ENCODE results near the gene PARD3B.

PARD3B gene

DNA sequence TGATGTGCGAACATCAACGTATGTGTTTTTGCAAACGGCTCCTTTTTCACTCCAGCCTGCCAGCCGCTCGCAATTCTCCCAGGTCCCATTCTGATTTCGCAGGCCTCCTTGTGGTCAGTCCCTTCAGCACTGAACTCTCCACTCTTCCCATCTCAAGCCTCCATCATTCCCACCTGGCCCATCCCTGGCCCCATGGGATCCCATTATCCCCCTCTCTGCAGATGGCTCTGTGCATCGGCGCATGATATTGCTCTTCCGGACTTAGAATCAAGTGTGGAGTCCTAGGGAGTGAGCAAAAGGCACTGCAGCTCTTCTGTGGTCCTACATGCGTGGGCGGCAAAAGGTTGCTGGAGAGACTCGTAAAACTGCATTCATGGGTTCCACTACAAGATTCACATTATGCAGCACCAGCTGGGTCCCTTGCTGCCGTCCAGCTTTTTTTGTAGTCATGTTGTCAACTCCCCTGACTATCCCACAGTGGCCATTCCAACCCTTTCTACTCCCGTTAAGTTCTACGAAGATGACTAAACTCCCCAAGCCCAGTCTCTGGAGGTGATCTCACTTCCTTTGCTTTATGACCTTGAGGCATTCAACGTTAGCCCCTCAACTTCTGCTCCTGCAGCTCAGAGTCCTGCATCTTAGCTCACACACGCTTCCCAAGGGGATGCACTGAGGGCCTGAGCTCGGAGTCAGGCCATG is 1011.7 kb downstream of the PARD3B start:
- TF ChIP-seq CTCF (conservative IDR thresholded peaks at IDR 0.05; ENCODE audit: low read depth) = no peak

DNA sequence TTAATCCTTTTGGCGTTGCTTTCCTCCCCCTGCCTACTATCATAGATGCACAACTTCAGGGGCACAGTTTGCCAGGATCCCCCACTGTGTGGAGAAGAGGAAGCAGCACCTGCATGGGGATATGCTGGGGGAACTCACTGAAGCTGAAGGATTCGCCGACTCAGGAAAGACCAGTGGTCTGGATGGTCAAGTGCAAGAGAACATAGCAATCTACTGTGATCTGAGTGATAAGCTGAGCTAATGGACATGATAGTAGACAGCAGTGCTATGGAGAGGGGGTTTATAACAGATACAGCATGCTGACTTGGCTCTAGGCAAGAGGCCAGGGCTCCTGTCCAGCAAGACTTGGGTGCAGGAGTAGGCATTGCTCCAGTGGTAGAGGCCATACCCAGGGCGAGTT is 1012.6 kb downstream of the PARD3B start:
- CTCF ChIA-PET = no interaction called here
- no peak for TF ChIP-seq CTCF (conservative IDR thresholded peaks at IDR 0.05; ENCODE audit: low read depth)
- no peak overlapping the region for H3K27ac ChIP-seq
- DNase-seq (ENCODE audit: low spot score) = no peak
- POLR2A ChIA-PET (ENCODE audit: low non-redundant PET) = no interaction called here

More for the DNA sequence above, 1011.7 kb downstream of the PARD3B start:
- ChIA-PET POLR2A (ENCODE audit: low non-redundant PET) (no interaction called here), CTCF (no interaction called here)
- H3K27ac ChIP-seq = no peak overlapping the region
- no peak for DNase-seq (ENCODE audit: low spot score)

DNA sequence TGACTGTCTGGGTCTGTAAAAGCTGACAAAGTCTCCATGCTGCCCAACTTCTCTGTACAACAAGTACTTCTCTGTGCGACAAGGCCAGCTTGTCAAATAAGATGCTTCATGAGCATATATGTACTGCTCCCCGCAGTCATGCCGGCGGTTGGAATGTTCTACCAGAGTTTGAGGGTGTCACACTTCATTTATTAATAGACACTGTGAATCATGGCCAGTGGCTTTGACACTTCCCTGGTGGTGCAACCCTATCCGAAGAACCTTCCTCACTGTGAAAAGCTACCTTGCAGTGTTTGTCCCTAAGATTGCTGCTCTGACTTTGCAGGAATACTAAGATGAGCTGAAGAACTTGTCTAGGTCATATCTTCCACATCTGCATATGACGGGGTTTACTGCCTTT is 1016.2 kb downstream of the PARD3B start:
- TF ChIP-seq CTCF (conservative IDR thresholded peaks at IDR 0.05; ENCODE audit: low read depth) = no peak
- DNase-seq (ENCODE audit: low spot score) = no peak
- ChIA-PET CTCF (no interaction called here), POLR2A (ENCODE audit: low non-redundant PET) (no interaction called here)
- no peak overlapping the region for H3K27ac ChIP-seq

- ChIA-PET POLR2A (ENCODE audit: low non-redundant PET) (no interaction called here), CTCF (no interaction called here)
- DNase-seq (ENCODE audit: low spot score) = no peak
- no peak for TF ChIP-seq CTCF (conservative IDR thresholded peaks at IDR 0.05; ENCODE audit: low read depth)
- no peak overlapping the region for H3K27ac ChIP-seq
These were observed 1018.4 kb downstream of the PARD3B start for GRCh38 chr2:205563646-205564045.

DNA sequence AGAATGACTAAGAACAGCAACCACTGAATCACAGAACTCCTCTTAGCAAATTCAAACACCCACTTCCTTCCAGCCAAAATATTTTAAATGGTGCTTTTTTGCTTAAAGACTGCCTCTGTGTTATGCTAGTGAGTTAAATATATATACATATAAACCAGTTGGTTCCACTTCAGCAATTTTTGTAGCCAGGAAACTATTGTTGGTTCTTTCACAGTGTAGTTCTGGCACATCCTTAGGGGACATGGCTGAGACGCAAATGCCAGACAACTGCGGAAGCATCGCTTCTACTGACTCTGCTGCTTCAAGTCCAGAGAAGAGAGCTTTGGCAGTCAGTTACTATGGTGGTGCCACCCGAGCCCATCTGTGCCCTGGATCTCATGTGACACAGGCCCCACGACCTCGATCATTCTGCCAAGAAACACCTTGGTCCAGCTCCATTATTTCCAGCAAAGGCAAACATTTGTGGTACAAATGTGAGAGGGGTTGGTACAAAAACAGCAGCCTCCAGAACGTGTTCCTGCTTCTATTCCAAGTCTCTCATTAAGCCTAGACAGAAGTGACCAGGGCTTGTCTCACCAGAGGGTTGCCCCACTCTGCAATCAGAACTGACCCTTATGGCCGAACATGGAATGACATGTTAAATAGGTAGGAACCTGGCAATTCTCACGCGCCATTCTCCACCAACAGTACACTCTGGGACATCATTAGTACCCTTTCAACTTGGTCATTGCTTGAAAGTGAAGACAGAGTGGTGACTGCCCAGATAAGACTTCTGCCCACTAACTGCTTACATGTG is 1019.3 kb downstream of the PARD3B start:
- ChIA-PET CTCF (interaction anchor here (0.6 kb wide), 1 partner anchor 49 kb away, joined by 4 read pairs; no protein-coding TSS in a partner anchor), POLR2A (ENCODE audit: low non-redundant PET) (no interaction called here)
- no peak for TF ChIP-seq CTCF (conservative IDR thresholded peaks at IDR 0.05; ENCODE audit: low read depth)
- H3K27ac ChIP-seq = no peak overlapping the region
- no peak for DNase-seq (ENCODE audit: low spot score)

DNA sequence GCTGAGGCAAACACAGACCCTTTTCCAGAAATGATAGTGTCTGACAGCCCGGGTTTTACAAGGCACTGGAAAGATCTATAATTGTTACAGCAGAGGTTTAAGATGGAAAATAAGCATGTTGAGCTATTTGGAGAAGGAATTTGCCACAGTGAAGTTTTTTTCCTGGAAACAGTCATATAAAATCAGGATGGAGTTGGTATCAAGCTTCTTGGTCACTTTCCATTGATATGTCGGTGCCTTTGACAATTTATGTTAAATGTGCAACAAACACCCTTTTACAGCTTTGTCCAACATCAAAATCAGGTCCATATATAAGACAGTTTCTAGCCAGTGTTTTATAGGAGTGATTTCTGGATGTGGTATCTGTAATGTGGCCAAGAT is 1019.9 kb downstream of the PARD3B start:
- TF ChIP-seq CTCF (conservative IDR thresholded peaks at IDR 0.05; ENCODE audit: low read depth) = no peak
- POLR2A ChIA-PET (ENCODE audit: low non-redundant PET) = no interaction called here
- CTCF ChIA-PET = no interaction called here
- DNase-seq (ENCODE audit: low spot score) = no peak
- H3K27ac ChIP-seq = no peak overlapping the region

All from RWPE1 (cell line).